Transverse colon (tissue), 4 donors: ENCODE data around the gene NFASC.

ENCODE experiments used
- CTCF ChIP-seq, 5 experiments: fragments of 200-600 bp in 3 of 5; fragments of 450-650 bp in 2 of 5; sonication (generic) in 3 of 5; IDR thresholded peaks; 1 replicate in 2 of 5; 2 replicates in 3 of 5; pipeline ENCODE4 v1.5.1; 2016 to 2017; ENCODE audit warnings: antibody characterized with exemption in 5 of 5, inconsistent platforms in 3 of 5, mild to moderate bottlenecking in 2 of 5, moderate library complexity in 1 of 5
- EP300 ChIP-seq: sonication (generic); formaldehyde crosslinking; IDR thresholded peaks from one replicate; pipeline ENCODE4 v1.6.1; 2017; ENCODE audit warnings: antibody characterized with exemption, low read depth
- POLR2A ChIP-seq: fragments of 450-650 bp; IDR thresholded peaks from one replicate; pipeline ENCODE4 v1.6.1; 2016; ENCODE audit warnings: antibody characterized with exemption, mild to moderate bottlenecking, moderate library complexity
- POLR2AphosphoS5 ChIP-seq, 3 donors: sonication (generic); formaldehyde crosslinking; IDR thresholded peaks; one replicate each; pipeline ENCODE4 v1.6.1; 2016; ENCODE audit warnings: antibody characterized with exemption in 3 of 3

GRCh38 chr1:205018381-205018780, 147.7 kb downstream of the NFASC start:
- TF ChIP-seq CTCF (IDR thresholded peaks at IDR 0.05) (no peak), POLR2AphosphoS5 (IDR thresholded peaks at IDR 0.05) (no peak), POLR2A (no peak), EP300 (no peak)
